GM21528 (cell line): ENCODE results near the gene TMEM200A.
A peak's percentile ranks its signal among the peaks of the same experiment; 100 is the strongest.

Experiments used
- ATAC-seq: cut with Tn5 transposase; IDR thresholded peaks from one replicate; pipeline ENCODE4 v1.9.1; 2021; ENCODE audit warnings: mild to moderate bottlenecking, moderate library complexity; ENCODE audit not compliant: unreplicated experiment, low FRiP score

The TMEM200A gene

DNA sequence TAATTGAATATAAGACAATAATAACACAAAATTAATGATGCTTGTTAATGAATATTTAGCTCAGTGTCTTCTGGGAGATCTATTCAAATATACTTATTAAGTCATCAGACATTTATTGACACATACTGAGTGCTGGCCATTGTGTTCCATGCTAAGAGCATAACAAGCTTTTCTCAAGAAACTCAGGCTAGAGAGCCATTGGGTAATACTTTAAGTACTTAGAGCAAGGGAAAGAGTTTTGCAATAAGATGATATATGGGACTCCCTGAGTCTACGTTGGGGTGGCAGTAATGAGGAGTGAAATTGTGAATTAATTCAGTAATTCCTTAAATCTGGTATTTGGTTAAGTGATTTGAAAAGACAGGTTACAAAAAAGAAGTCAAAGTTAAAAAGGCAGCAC lies 11.1 kb downstream of the TMEM200A start:
- ATAC-seq = no peak

DNA sequence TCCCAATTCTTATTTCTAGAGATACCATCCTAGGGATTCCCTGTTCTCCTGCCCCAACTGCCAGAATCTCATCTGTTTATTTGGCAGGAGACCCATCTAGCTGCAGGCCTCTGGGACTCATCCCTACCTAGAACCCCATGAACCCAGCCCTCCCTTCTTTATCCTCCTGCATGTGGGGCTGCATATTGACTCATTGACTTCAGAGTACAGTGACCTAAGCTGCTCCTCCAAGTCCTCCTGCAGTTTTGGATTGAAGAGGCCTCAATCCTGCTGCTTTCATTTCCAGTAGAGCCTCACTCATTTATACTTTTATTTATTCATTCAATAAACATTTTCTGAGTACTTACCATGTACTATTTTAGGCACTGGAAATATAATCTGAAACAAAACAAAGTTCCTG lies 11.6 kb downstream of the TMEM200A start:
- ATAC-seq = no peak

DNA sequence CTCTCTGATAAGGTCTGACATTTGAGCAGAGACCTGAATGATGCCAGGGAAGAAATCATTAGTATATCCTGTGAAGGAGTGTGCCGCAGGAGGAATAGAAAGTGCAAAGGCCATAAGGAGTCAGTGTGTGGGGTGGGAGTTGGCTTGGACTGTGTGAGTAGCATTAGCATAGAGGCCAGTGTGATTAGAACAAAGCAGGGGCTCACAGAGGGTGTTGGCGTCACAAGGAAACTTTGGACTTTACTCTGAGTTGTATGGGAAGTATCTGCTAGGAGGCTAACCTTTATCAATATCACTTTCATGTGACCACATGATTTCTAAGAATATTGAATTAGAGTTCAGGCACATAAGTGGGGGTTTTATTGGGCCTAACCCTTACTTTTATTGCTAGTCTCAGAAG lies 12.1 kb downstream of the TMEM200A start:
- no peak for ATAC-seq

DNA sequence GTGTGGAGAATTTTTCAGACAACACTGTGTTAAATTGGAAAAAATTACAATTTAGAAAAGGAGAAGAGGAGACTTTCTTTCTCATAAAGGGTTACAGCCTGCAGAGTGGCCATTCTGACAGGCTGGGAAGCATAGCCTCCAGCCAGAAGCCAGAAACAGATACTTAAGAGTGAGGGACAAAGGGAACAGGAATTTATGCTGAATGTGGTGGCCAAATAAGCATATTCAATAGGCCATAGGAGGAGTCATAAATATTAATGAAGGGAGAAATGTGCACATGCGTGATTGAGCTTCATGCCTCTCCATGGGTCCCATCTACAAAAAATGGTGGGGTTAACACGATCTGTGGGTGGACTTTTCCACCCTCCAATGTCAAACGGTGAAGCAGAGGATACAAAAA lies 13.4 kb downstream of the TMEM200A start:
- ATAC-seq = no peak

DNA sequence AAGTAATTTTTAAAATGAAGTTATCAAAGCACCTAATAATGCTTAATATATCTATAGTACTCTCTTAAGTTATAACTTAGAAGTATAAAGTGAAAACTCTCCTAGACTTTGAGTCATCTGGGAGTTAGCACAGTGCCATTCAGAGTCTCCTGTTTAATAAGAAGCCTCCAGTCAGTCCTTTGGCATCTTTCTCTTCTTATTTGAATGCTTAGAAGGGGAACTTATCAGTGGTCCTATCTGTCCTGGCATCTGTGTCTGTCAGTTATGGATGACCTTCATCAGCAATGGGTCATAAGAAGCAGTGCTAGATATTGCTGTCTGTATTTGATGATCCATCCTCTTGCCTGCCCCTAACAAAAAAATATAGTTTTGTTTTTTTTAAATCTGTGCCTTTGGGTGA lies 15.2 kb downstream of the TMEM200A start:
- ATAC-seq = no peak

DNA sequence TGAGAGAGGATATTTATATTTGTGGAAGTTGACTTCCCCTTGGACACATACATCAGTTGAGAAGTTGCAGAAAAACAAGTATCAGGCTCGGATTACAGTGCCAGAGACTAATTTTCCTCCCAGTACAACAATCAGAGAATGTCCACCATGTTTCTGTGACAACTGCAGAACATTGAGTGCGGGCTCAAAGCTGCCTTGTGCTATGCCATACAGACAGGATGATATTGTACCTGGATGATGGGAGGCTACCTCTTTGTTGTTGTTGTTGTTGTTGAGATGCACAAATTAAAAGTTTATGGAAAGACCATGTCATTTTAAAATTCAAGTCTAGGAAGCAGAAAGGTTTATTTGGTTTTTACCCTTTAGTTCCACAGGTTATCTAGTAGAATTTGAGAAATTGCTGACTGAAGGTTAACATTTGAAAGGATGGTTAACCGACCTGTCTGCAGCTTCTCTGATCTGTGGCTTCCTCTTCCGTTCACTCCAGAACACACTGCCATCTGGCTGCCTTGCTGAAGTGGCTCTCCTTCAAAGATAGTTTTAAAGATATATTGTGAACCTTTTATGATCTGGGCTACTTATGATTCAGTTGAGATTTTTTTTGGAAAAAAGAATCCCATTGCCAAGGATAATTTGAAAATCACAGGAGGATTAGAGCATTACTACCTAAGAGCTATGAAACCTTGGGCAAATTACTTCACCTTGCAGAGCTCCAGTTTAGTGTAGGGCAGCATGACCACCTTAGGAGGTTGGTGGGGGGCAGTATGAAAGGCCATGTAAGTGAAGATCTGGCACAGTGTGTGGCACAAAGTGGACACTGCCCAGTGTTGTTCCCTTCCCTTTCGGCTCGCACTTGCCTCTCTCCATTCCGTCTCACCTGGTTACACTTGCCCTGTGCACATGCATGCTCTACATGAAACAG lies 15.9 kb downstream of the TMEM200A start:
- ATAC-seq = peak; percentile 68

DNA sequence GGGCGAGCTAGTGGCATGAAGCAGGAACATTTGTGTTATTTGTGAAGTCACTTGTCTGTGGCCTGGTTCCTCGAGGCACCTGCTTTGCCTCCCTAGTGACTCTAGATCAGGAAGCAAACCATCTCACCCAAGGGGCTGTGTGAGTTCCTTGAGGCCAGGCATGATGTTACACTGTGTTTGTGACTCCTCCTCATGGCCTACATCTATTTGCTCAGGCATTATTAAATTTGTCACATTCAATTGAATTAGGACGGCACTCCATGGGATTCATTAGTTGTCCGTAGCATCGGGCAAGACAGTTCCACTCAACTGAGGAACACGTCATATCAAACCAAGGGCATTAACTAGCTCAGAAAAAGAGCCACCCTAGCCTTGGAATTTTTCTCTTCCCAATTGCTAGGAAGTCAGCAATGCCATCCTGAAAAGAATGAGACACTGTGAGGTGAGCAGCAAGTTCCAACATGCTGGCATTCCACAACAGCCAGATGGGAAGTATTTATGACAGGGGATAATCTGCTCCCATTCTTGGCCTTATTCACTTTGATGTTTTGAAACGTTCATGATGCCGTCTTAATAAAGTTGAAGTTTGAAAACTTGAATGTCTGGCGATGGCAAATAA lies 17.2 kb downstream of the TMEM200A start:
- no peak for ATAC-seq

DNA sequence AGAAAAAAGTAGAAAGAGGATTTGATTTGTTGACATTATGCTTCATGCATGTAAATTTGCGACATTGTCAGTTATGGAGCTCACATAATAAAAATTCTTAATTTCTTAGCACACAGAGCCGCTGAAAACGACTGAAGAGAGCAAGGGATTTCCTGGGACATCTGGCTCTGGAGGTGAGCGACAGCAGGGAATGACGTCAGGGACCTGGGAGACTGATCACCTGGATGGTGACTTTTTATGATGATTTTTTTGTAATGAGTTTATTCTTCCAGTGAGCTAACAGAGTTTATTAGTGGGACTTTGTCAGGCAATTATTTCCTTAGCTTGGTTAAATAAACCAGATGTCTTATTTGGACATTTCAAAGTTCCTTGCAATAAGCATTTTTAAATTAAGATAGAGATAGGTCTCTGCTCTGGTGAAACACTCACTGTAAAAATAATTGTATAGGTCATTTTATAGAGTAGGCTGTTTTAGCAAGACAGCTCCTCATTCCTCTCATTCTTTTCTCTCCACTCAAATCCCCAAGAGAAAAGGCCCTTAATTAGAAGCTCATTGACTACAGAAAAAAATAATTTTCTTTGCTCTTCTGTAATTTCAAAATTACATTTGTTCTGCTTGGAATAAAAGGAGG lies 19.4 kb downstream of the TMEM200A start:
- ATAC-seq = no peak

DNA sequence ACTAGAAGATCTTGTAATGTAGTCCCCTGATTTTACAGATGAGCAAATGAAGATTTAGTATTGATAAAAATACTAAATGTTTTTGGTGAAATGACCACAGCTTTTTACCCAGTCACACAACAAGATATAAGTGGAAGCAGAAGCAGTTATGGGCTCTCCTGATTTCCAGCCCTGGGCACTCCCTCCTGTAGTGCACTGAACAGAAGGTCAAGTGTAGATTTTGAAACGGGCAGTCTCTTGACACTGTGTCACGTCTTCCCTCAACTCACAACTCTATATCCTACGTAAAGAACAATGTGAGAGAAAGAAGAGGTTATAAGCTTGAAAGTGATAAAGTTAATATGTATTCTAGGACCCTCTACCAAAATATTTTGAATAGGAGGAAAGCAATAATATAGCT lies 23.3 kb downstream of the TMEM200A start:
- no peak for ATAC-seq

DNA sequence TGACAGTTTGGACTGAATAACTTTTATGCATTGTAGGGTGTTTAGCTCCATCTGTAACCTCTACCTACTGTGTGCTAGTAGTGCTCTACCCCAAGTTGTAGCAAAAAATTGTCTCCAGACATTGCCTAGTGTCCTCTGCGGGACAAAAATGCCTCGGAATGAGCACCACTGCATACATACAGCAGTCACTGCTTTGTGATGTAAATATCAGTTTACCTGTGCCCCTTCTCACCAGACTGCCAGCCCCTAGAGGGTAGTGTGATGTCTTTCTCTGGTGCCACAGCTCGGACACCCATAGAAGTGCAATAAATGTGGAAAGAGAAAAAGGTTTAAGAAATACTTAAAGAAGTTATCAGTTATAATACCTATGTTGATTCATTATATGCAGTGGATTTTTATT lies 25.1 kb downstream of the TMEM200A start:
- no peak for ATAC-seq

DNA sequence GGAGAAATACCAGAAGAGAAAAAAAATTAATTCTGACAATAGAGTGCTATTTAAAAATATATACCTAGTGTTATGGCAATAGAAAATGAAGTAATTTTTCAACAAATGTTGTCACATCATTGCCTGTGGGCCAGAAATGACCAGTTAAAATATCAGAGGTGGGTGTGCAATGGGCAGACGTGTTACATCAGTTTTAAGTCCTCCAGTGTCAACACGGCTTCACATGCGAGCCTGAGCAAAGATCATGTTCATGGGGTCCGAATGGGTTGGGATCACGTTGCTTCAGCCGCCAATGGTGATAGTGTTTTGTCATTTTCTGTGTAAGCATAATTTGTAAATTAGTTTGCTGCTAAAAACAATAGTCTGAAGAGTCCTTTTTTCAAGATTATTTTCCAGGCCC lies 27.5 kb downstream of the TMEM200A start:
- ATAC-seq = no peak

DNA sequence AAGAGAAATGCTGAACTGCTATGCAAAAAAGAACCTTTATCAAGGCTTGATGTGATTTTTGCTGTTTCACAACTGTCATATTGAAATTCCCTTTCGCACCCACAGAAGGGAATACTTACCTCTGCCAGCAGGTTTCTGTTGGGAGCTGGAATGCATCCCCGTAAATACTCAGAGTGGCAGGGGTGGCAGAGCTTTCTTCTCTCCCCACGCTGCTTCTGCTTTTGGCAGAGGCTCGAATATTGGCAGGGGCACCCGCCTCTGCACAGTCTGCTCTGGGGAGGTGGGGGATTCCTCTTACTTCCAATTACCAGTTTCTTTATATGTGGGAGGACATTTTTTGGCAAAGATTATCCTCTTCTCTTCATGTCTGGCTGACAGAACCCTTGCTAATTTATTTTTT lies 28.4 kb downstream of the TMEM200A start:
- ATAC-seq = no peak

DNA sequence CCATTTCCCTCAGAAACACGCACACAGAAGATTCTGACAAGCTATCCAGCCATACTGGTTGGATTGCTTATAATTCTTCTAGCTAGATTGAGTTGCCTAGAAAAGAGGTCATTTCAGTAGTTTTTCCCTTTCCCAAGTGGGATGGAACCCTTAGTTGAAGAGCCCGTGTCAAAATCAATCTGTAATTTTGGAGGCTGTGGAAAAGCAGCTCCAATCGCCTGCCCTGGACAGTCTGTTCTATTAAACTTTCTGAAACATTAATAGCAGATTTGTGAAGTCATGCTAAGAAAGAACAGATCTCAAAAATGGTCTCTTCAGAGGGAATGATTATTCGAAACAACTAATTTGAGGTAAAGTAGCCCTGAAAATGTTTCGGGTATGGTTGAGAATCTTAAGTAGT lies 29.3 kb downstream of the TMEM200A start:
- ATAC-seq = no peak

DNA sequence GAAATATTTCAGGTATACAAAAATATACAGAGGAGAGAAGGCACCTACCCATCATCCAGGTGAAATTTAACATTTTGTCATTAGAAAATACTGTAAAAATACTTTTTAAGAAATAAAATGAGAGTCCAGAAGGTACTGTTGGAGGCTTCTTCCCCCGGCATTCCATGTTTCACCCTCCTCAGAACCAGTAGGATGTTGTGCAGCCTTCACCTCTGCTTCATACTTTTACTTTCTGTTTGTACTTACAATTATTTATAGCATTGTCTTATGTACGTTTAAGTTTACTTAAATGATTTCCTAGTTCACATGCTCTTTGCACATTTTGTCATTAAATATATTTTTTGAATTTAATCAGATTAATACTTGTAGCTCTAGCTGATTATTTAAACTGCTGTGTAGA lies 30.9 kb downstream of the TMEM200A start:
- no peak for ATAC-seq

DNA sequence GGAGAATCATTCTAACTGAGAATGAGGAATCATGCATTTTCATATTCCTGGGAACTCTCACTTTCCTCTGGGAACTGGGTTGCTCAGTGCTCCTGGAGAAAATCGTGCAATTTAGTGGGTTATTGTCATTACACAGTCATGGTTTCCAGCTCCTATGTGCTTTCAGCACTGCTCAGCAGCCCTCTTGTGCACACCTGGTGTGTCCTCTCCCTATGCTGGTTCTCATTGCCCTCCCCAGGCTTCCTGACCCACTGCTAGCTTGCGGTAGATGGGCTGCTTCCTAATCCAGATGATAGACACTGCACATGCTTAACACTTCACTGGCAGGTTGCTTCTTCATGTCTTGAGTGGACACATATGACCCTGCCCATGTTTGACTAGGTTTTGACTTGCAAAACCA lies 39.7 kb downstream of the TMEM200A start:
- no peak for ATAC-seq

DNA sequence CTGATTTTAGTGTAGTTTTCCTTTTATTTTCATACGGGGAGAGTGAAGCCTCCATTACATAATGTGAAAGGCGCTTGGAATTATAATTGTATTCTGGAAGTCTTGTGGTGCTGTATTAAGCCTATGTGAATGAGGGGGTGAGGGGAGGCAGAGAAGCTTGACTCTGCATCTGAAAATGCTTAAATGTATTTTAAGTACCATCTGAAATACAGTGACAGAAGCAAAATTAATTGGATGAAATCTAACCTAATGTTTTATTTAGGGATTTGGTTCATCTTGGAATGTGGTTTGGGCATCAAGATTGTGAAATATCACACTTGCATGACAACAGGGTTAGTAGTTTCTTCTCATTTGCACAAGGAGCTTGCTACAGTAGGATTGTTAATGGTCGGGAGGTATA lies 41.2 kb downstream of the TMEM200A start:
- no peak for ATAC-seq

DNA sequence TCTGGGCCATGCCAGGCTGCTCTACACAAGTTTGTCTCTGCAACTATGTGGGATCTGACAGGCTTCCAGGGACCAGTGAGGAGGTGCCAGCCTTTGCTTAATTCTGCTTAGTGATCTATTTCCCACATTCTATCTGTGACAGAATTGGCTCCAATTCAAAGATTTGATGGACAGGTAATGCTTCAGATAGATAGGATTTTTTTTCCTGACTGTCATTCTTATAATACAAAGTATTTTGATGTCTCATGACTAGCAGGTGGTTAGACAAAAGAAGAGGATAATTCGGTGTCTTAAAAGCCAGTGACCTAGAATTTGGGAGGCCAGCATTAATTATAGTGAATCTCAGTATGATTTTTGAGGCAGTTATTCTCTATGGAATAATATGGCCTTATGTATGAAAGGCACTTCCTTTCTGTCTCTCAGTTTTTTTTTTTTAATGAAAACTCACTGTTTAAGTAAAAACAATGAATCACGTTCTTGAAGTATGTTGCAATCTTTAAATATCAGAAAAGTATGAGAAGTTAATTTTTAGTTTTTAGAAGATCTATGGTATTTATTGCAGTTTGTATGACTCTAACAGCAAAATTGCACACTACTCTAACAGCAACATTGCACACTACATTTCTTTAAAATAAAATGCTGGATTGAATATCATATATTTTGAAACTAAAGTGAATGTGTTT lies 43.7 kb downstream of the TMEM200A start:
- ATAC-seq = no peak

DNA sequence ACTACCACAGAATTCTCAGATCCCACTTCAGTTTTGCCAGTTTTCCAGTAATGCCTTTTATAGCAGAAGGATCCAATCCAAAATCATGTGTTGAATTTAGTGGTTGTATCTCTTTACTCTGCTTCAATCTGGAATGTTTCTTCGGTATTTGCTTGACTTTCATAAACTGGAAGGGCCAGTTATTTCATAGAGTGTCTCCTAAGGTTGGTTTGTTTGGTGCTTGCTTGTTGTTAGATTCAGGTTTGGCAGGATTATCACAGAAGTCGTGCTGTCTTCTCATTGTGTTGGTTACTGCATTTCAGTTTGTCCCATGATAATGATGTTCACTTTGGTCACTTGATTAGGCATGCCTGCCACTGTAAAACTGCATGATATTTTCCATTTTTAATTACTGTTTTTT lies 45.7 kb downstream of the TMEM200A start:
- no peak for ATAC-seq

DNA sequence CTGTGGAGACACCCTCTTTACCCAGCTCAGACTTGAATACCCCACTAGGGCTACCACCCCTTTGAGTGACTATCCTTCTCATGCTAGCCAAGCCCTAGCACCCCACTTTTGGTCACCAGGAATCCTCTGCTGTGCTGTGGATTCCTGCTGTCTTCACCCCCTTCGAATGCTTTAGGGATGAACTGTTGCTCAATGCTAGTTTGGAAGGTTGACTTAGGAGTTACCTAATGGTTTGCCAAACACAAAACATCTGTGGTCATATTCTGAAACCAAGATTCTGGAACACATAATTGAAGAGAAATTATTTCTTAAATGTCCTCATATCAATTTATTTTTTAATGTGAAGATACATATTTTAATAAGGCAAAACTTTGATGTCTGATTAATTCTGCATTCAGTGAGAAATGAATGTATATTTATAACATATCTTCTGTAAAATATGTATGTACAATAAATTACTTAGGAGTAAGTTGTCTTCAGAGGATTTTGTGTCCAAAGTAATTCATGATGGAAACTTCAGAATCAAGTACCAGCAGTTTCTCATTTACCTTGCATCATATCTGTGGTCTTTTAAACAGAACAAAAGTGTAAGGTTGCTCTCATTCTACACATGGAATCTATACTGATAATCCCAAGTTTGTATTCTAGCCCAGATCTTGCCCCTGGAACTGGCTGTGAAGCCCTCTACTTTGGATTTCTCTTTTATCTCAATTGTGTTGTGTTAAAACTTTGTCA lies 46.9 kb downstream of the TMEM200A start:
- no peak for ATAC-seq

DNA sequence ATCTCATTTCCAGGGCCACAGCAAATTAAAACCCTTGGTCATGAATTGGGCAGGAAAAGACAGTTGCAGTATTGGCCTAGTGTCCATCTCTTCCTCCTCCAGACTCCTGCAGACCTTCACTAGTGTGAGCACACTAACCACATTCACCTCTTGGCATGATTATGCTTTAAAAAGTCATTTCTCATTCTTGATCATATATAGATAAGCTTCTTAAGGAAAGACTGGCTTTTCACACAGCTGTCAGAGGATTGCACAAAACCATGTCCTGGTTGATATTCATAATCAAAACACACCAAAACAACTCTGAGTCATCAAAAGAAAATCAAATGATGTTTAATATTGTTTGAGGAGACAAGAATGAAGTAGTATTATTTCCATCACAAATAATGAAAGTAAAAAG lies 52.1 kb downstream of the TMEM200A start:
- ATAC-seq = no peak
